ENCODE measurements around the gene TFEB. TPM values are rescaled to one million over a fixed set of nuclear protein-coding genes. Genes with fewer than 3 reads are reported as not detected.

TFEB gene
- total and polyA plus RNA-seq, 2 donors from 2014 or later = 50.7 to 51.0 TPM

GRCh38 chr6:41687501-41688175 is 47.8 kb downstream of the TFEB start:
- intact Hi-C loops (cut with DNase I) = no loop called here
- Histone ChIP-seq H3K9ac (ENCODE audit: low read length in 3 of 3) (peak overlapping the region in 1 of 3 donors; percentile 56), H3K9me3 (ENCODE audit: control insufficient read depth in 2 of 3, insufficient read depth in 1 of 3, low read length in 3 of 3) (no peaks in the 10 kb centered on the region), H3K27me3 (ENCODE audit: control insufficient read depth, insufficient read depth, low read length) (no peaks in the 10 kb centered on the region), H3K27ac (ENCODE audit: low read depth in 2 of 2, low read length in 2 of 2) (peak overlapping the region; percentile 67 to 86), H3K36me3 (ENCODE audit: control insufficient read depth in 2 of 3, insufficient read depth in 3 of 3, low read length in 3 of 3) (peaks cover 0 to 19% (median 11%) of the 10 kb centered on the region in 3 donors), H3K4me3 (ENCODE audit: low read length in 3 of 3) (no peak overlapping the region), H3K4me1 (ENCODE audit: control insufficient read depth in 2 of 3, insufficient read depth in 2 of 3, low read depth in 1 of 3, low read length in 3 of 3) (peaks cover 0 to 19% (median 3%) of the 10 kb centered on the region in 3 donors)
- no peak for FAIRE-seq
- TF ChIP-seq, protein P1, sequence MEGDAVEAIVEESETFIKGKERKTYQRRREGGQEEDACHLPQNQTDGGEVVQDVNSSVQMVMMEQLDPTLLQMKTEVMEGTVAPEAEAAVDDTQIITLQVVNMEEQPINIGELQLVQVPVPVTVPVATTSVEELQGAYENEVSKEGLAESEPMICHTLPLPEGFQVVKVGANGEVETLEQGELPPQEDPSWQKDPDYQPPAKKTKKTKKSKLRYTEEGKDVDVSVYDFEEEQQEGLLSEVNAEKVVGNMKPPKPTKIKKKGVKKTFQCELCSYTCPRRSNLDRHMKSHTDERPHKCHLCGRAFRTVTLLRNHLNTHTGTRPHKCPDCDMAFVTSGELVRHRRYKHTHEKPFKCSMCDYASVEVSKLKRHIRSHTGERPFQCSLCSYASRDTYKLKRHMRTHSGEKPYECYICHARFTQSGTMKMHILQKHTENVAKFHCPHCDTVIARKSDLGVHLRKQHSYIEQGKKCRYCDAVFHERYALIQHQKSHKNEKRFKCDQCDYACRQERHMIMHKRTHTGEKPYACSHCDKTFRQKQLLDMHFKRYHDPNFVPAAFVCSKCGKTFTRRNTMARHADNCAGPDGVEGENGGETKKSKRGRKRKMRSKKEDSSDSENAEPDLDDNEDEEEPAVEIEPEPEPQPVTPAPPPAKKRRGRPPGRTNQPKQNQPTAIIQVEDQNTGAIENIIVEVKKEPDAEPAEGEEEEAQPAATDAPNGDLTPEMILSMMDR (IDR thresholded peaks at IDR 0.05; ENCODE audit: borderline replicate concordance, extremely low read depth, insufficient read depth) = no peak
- peak in 1 of 5 donors; percentile 35 for DNase-seq

- H3K27ac ChIP-seq (ENCODE audit: low read depth in 2 of 2, low read length in 2 of 2) = no peak overlapping the region
- intact Hi-C loops (cut with DNase I) = no loop called here
- peaks cover 0 to 21% (median 6%) of the 10 kb centered on the region in 3 donors for H3K4me1 ChIP-seq (ENCODE audit: control insufficient read depth in 2 of 3, insufficient read depth in 2 of 3, low read depth in 1 of 3, low read length in 3 of 3)
- H3K9ac ChIP-seq (ENCODE audit: low read length in 3 of 3) = no peak overlapping the region
- no peaks in the 10 kb centered on the region for H3K9me3 ChIP-seq (ENCODE audit: control insufficient read depth in 2 of 3, insufficient read depth in 1 of 3, low read length in 3 of 3)
- DNase-seq = peak in 1 of 5 donors; percentile 23
- TF ChIP-seq, protein P1 (IDR thresholded peaks at IDR 0.05; ENCODE audit: borderline replicate concordance, extremely low read depth, insufficient read depth) = no peak
- no peak for FAIRE-seq
- H3K27me3 ChIP-seq (ENCODE audit: control insufficient read depth, insufficient read depth, low read length) = no peaks in the 10 kb centered on the region
- H3K36me3 ChIP-seq (ENCODE audit: control insufficient read depth in 2 of 3, insufficient read depth in 3 of 3, low read length in 3 of 3) = peaks cover 0 to 19% (median 11%) of the 10 kb centered on the region in 3 donors
- no peak overlapping the region for H3K4me3 ChIP-seq (ENCODE audit: low read length in 3 of 3)
Observed at GRCh38 chr6:41685641-41686380, 49.6 kb downstream of the TFEB start.

DNA sequence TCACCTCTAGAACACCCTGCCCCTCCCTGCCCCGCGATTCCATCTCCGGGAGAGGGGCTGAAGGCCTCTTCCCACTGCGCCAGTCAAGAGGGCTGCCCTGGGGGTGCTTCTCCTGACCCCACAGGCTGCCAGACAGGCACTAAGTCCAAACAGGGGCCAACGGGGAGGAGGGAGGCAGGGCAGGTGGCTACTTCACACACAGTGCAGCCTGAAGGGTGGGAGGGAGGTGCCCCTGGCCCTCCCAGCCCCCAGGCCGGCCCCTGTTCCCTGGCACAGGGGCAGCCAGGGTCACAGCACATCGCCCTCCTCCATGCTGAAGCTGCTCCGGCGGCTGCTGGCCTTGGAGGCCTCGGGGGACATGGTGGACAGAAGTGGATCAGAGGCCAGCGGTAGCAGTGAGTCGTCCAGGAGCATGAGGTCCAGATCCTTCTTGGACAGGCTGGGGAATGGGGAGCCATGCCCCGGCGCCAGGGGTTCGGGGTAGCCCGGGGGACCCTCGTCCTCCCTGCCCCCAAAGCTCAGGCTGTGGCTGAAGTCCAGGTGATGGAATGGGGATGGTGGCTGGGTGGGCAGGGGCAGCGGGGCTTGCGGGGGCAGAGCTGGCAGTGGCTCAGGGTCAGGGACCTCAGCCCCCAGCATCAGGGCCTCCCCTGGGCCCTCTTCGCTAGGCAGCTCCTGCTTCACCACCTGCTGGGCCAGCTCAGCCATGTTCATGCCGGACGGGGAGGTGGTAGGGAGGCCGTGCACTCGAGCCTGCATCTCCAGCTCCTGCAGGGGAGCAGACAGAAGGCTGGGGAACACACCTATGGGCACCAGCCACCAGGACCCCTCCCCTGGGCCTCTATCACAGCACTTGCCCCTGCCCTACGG is 50.9 kb downstream of the TFEB start:
- TF ChIP-seq, protein P1 (IDR thresholded peaks at IDR 0.05; ENCODE audit: borderline replicate concordance, extremely low read depth, insufficient read depth) = no peak
- H3K9me3 ChIP-seq (ENCODE audit: control insufficient read depth in 2 of 3, insufficient read depth in 1 of 3, low read length in 3 of 3) = no peaks in the 10 kb centered on the region
- H3K4me3 ChIP-seq (ENCODE audit: low read length in 3 of 3) = no peak overlapping the region
- intact Hi-C loops (cut with DNase I) = loop anchor here (5.0 kb wide), 1 partner anchor 82 kb away; no protein-coding TSS in a partner anchor
- no peak overlapping the region for H3K9ac ChIP-seq (ENCODE audit: low read length in 3 of 3)
- FAIRE-seq = no peak
- peak overlapping the region in 1 of 2 donors; percentile 62 for H3K27ac ChIP-seq (ENCODE audit: low read depth in 2 of 2, low read length in 2 of 2)
- peak in 2 of 5 donors; percentile 59 to 76 for DNase-seq
- H3K27me3 ChIP-seq (ENCODE audit: control insufficient read depth, insufficient read depth, low read length) = no peaks in the 10 kb centered on the region
- peaks cover 0 to 19% (median 11%) of the 10 kb centered on the region in 3 donors for H3K36me3 ChIP-seq (ENCODE audit: control insufficient read depth in 2 of 3, insufficient read depth in 3 of 3, low read length in 3 of 3)
- peaks cover 0 to 21% (median 6%) of the 10 kb centered on the region in 3 donors for H3K4me1 ChIP-seq (ENCODE audit: control insufficient read depth in 2 of 3, insufficient read depth in 2 of 3, low read depth in 1 of 3, low read length in 3 of 3)
